Keratinocyte (primary cell): ENCODE data around the gene AP3B1. TPM values are rescaled to one million over a fixed set of nuclear protein-coding genes. Genes with fewer than 3 reads are reported as not detected.

Experiments
- DNase-seq: peaks from one replicate; pipeline ENCODE4 v3.0.0-alpha.2; 2011; ENCODE audit warnings: low read depth, missing footprints, low spot score
- FAIRE-seq: peaks from 2 replicates; lab custom pipeline; 2011; peaks lifted over from hg19 to GRCh38; lab: Jason Lieb, UNC
- H2AFZ ChIP-seq: 2 replicates; pipeline ENCODE4 v1.6.0; 2012; ENCODE audit warnings: low read length, control low read depth, inconsistent platforms; ENCODE audit not compliant: control insufficient read depth
- H3K27ac ChIP-seq: 2 replicates; pipeline ENCODE4 v1.5.1; 2011; ENCODE audit warnings: low read length; ENCODE audit not compliant: control insufficient read depth, insufficient read depth
- H3K27me3 ChIP-seq: 3 replicates; pipeline ENCODE4 v1.6.0; 2011; ENCODE audit warnings: low read length; ENCODE audit not compliant: control insufficient read depth, insufficient read depth; ENCODE audit errors: extremely low read depth
- H3K36me3 ChIP-seq, 2 experiments: 2 replicates in 1 of 2; 3 replicates in 1 of 2; pipeline ENCODE4 v1.5.1; 2011; ENCODE audit warnings: low read length in 2 of 2, mild to moderate bottlenecking in 1 of 2; ENCODE audit not compliant: control insufficient read depth in 2 of 2, insufficient read depth in 2 of 2; ENCODE audit errors: extremely low read depth in 1 of 2
- H3K4me1 ChIP-seq: 3 replicates; pipeline ENCODE4 v1.5.1; 2011; ENCODE audit warnings: low read length; ENCODE audit not compliant: control insufficient read depth, insufficient read depth; ENCODE audit errors: extremely low read depth
- H3K4me2 ChIP-seq: 3 replicates; pipeline ENCODE4 v1.6.0; 2011; ENCODE audit warnings: low read depth, low read length; ENCODE audit not compliant: control insufficient read depth, insufficient read depth; ENCODE audit errors: extremely low read depth
- H3K4me3 ChIP-seq, 3 experiments: fragments of 200-600 bp in 1 of 3; sonication (generic) in 1 of 3; 2 replicates in 2 of 3; 3 replicates in 1 of 3; pipeline ENCODE4 v1.5.1; 2011 to 2016; ENCODE audit warnings: low read length in 3 of 3, mild to moderate bottlenecking in 3 of 3, control low read depth in 2 of 3, inconsistent platforms in 1 of 3, low read depth in 1 of 3, mixed read lengths in 1 of 3, mixed run types in 1 of 3, moderate library complexity in 1 of 3; ENCODE audit not compliant: control insufficient read depth in 2 of 3, insufficient read depth in 2 of 3; ENCODE audit errors: extremely low read depth in 1 of 3
- H3K79me2 ChIP-seq: 2 replicates; pipeline ENCODE4 v1.6.0; 2012; ENCODE audit warnings: low read length; ENCODE audit not compliant: control insufficient read depth, insufficient read depth
- H3K9ac ChIP-seq: 3 replicates; pipeline ENCODE4 v1.6.0; 2011; ENCODE audit warnings: low read length; ENCODE audit not compliant: control insufficient read depth, insufficient read depth; ENCODE audit errors: extremely low read depth
- H3K9me1 ChIP-seq: 3 replicates; pipeline ENCODE4 v1.6.0; 2011; ENCODE audit warnings: low read length; ENCODE audit not compliant: control insufficient read depth, insufficient read depth; ENCODE audit errors: extremely low read depth
- H3K9me3 ChIP-seq: 2 replicates; pipeline ENCODE4 v1.5.1; 2012; ENCODE audit warnings: low read depth, low read length; ENCODE audit not compliant: control insufficient read depth
- H4K20me1 ChIP-seq: 3 replicates; pipeline ENCODE4 v1.6.0; 2011; ENCODE audit warnings: low read length; ENCODE audit not compliant: control insufficient read depth, insufficient read depth; ENCODE audit errors: extremely low read depth
- EZH2 ChIP-seq: IDR thresholded peaks from one replicate; pipeline ENCODE4 v1.6.1; 2012; ENCODE audit warnings: inconsistent platforms, mild to moderate bottlenecking, low read length, moderate library complexity
- dilution Hi-C: fragments of 300-500 bp; cut with MboI; formaldehyde crosslinking; loops from one replicate; pipeline ENCODE4 v1.7.0; 2020; ENCODE audit warnings: low sequenced_read_pairs; ENCODE audit not compliant: extremely low pct_ligation_motif_present
- polyA plus RNA-seq, 5 experiments: library from polyadenylated mRNA; depleted of rRNA in 3 of 5; stranded (reverse) in 3 of 5; stranded (forward) in 1 of 5; unstranded in 1 of 5; fragments of >200 nt; gene quantifications; 1 replicate in 1 of 5; 2 replicates in 3 of 5; 3 replicates in 1 of 5; pipeline versions ENCODE4 v1.2.1 to v1.2.3, GENCODE V29; 2011 to 2012; ENCODE audit warnings: missing spikeins in 2 of 5, low read depth in 1 of 5, low replicate concordance in 1 of 5
- TF ChIP-seq, protein P1 (sequence below), 3 experiments: IDR thresholded peaks in 1 of 3; conservative IDR thresholded peaks in 1 of 3; optimal IDR thresholded peaks in 1 of 3; 2 replicates in 2 of 3; 3 replicates in 1 of 3; pipeline versions ENCODE3 to v1.5.1; 2011; ENCODE audit warnings: low read length in 3 of 3, mild to moderate bottlenecking in 3 of 3, moderate library complexity in 2 of 3, control low read depth in 1 of 3, inconsistent platforms in 1 of 3; ENCODE audit not compliant: insufficient read depth in 2 of 3; ENCODE audit errors: extremely low read depth in 1 of 3

Gene AP3B1
- polyA plus RNA-seq, 1 donor (not counting 4 experiments of a cell fraction or from before 2014, with no cell fraction given) = 65.1 TPM

DNA sequence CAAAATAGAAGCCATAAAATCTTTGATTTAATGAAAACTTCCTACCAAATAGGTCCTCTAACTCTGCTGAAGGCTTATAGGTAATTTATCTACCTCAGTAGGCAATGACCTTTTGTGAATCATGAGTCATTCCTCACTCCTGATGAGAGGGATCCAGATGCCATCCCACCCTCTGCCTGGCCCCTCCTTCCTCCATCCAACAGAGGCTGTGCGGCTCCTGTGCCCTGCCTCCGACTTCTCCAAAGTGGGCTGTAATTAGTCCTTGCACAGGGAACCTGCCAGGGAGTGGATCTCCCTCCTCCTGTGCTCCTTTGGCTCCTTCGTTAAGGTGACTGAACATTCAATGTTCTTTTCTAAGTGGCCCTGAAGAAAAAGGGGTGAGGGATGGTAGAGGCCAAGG is 304.5 kb downstream of the AP3B1 start:
- no peaks in the 10 kb centered on the region for H3K4me1 ChIP-seq
- H3K9ac ChIP-seq = no peak overlapping the region
- H3K9me1 ChIP-seq = no peaks in the 10 kb centered on the region
- no peak for TF ChIP-seq EZH2
- TF ChIP-seq, protein P1, sequence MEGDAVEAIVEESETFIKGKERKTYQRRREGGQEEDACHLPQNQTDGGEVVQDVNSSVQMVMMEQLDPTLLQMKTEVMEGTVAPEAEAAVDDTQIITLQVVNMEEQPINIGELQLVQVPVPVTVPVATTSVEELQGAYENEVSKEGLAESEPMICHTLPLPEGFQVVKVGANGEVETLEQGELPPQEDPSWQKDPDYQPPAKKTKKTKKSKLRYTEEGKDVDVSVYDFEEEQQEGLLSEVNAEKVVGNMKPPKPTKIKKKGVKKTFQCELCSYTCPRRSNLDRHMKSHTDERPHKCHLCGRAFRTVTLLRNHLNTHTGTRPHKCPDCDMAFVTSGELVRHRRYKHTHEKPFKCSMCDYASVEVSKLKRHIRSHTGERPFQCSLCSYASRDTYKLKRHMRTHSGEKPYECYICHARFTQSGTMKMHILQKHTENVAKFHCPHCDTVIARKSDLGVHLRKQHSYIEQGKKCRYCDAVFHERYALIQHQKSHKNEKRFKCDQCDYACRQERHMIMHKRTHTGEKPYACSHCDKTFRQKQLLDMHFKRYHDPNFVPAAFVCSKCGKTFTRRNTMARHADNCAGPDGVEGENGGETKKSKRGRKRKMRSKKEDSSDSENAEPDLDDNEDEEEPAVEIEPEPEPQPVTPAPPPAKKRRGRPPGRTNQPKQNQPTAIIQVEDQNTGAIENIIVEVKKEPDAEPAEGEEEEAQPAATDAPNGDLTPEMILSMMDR (optimal IDR thresholded peaks at IDR 0.05 in 1 of 3, IDR thresholded peaks at IDR 0.05 in 1 of 3, conservative IDR thresholded peaks at IDR 0.05 in 1 of 3; ENCODE audit: extremely low read depth in 1 of 3, insufficient read depth in 2 of 3, low read length in 3 of 3) = no peak
- FAIRE-seq = no peak
- H3K4me2 ChIP-seq = no peak overlapping the region
- H3K79me2 ChIP-seq = no peaks in the 10 kb centered on the region
- H3K4me3 ChIP-seq = no peak overlapping the region
- dilution Hi-C loops = no loop called here
- H2AFZ ChIP-seq = no peak overlapping the region
- H4K20me1 ChIP-seq = no peaks in the 10 kb centered on the region
- H3K36me3 ChIP-seq = no peaks in the 10 kb centered on the region
- no peaks in the 10 kb centered on the region for H3K9me3 ChIP-seq
- no peak overlapping the region for H3K27ac ChIP-seq
- H3K27me3 ChIP-seq = no peaks in the 10 kb centered on the region
- DNase-seq = no peak

DNA sequence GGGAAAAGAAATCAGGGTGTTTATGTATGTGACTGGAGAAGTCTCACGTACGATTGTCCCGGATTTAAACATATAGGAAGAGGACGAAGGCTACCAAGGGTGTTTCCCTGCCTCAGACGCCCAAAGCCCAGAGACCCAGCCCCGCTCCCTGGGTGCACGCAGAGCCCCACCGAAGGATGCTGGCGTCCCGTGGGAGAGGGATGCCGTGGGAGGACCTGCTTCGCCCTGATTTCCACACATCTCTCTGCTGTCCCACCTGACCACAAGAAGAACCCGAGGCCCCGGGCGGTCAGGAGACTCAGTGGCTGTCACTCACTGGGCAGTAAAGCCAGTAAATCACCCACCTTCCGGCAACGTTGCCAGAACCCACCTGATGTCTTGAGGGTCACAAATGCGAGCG is 306.5 kb downstream of the AP3B1 start:
- no peaks in the 10 kb centered on the region for H3K79me2 ChIP-seq
- FAIRE-seq = no peak
- dilution Hi-C loops = no loop called here

More for the DNA sequence above, 306.5 kb downstream of the AP3B1 start:
- Histone ChIP-seq H3K4me1 (no peaks in the 10 kb centered on the region), H3K9ac (no peak overlapping the region), H3K9me1 (no peaks in the 10 kb centered on the region), H3K4me3 (no peak overlapping the region), H3K4me2 (no peak overlapping the region), H3K9me3 (no peaks in the 10 kb centered on the region), H4K20me1 (no peaks in the 10 kb centered on the region), H3K27me3 (no peaks in the 10 kb centered on the region), H3K27ac (no peak overlapping the region), H2AFZ (no peak overlapping the region), H3K36me3 (no peaks in the 10 kb centered on the region)
- no peak for DNase-seq
- TF ChIP-seq, protein P1 (optimal IDR thresholded peaks at IDR 0.05 in 1 of 3, IDR thresholded peaks at IDR 0.05 in 1 of 3, conservative IDR thresholded peaks at IDR 0.05 in 1 of 3; ENCODE audit: extremely low read depth in 1 of 3, insufficient read depth in 2 of 3, low read length in 3 of 3) = no peak
- no peak for TF ChIP-seq EZH2
